Glomerular visceral epithelial cell (primary cell): ENCODE data around the gene FZR1.

ENCODE experiments used
- DNase-seq: peaks from one replicate; pipeline ENCODE4 v3.0.0-alpha.2; 2016; ENCODE audit errors: extremely low spot score

FZR1 gene

DNA sequence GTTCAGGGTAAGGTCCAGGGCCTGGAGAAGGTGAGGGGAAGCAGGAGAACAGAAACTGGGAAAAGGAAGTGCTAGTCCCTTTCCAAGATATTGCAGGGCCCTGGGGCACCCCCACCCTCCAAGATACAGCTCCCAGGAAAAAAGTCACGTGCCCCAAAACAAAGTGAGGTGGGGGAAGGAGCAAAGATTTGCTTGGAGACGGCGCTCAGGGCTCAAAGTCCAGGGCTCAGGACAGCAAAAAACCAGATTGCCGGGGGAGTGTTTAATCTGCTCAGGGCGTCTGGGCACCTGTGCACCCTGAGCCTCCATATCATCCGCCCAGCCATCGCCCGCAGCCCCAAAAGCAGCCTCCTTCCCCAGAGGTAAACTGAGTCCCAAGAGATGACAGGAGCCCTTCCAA, 32.1 kb upstream of the FZR1 start:
- no peak for DNase-seq

DNA sequence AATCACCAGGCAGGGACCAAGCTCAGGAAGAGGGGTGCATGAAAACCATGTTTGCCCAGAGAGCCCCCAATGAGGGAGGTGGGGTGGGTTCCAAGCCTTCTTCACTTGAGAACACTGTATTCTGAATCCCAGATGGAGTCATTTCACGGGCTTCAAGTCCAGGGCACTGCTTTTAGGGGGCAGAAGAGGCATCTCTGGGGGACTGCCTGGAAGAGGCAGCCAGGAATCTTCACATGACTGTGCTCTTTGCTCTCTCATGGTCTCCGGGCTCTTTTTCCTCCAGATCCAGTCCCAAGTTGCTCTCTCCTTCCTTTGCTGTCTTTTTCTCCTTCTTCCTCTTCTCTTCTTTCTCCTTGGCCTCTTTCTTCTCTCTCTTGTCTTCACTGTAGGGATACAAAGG, 31.5 kb upstream of the FZR1 start:
- DNase-seq, result no peak

DNA sequence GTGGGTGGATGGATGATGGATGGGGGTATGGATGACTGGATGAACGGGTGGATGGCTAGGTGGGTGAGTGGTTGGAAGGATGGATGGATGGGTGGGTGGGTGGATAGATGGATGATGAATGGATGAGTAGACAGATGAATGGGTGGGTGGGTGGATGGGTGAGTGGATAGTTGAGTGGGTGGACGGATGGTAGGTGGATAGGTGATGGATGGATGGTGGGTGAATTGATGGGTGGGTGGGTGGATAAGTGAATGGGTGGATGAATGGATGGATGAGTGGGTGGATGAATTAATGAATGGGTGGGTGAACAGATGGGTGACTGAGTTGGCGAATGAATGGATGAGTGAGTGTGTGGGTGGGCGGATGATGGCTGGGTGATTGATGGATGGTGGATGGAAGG, 30.7 kb upstream of the FZR1 start:
- DNase-seq, result no peak

DNA sequence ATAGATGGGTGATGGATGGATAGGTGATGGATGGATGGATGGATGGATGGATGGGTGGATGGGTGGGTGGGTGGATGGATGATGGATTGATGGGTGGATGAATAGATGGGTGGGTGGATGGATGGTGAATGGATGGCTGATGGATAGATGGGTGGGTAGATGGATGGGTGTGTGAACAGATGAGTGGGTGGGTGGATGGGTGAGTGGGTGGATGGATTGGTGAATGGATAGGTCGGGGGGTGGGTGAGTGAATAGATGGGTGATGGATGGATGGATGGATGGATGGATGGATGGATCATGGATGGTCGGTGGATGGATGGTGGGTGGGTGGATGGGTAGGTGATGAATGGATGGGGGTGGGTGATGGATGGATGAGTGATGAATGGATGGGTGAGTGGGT, 29.3 kb upstream of the FZR1 start:
- DNase-seq, result no peak

DNA sequence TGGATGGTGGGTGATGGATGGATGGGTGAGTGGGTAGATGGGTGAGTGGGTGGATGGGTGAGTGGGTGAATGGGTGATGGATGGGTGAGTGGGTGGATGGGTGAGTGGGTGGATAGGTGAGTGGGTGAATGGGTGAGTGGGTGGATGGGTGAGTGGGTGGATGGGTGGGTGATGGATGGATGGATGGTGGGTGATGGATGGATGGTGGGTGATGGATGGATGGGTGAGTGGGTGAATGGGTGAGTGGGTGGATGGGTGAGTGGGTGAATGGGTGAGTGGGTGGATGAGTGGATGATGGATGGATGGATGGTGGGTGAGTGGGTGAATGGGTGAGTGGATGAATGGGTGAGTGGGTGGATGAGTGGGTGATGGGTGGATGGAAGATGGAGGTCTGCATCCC, 28.6 kb upstream of the FZR1 start:
- no peak for DNase-seq

DNA sequence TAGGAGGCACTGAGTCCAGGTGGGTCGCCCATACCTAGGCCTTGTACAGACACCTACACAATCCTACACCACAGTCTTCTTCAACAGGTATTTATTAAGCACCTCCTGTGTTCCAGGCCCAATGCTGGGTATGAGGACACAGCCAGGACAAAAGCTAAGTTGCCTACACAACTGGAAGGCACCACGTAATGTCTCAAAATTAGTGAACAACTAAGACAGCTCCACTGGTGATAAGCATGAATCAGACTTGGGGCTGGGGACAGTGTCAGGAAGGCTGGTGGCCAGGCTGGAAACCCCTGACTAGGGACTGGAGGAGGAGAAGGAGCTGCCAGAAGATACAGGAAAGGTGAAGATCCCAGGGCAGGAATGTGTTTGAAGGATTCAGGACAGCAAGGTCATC, 28.2 kb upstream of the FZR1 start:
- DNase-seq, result no peak

DNA sequence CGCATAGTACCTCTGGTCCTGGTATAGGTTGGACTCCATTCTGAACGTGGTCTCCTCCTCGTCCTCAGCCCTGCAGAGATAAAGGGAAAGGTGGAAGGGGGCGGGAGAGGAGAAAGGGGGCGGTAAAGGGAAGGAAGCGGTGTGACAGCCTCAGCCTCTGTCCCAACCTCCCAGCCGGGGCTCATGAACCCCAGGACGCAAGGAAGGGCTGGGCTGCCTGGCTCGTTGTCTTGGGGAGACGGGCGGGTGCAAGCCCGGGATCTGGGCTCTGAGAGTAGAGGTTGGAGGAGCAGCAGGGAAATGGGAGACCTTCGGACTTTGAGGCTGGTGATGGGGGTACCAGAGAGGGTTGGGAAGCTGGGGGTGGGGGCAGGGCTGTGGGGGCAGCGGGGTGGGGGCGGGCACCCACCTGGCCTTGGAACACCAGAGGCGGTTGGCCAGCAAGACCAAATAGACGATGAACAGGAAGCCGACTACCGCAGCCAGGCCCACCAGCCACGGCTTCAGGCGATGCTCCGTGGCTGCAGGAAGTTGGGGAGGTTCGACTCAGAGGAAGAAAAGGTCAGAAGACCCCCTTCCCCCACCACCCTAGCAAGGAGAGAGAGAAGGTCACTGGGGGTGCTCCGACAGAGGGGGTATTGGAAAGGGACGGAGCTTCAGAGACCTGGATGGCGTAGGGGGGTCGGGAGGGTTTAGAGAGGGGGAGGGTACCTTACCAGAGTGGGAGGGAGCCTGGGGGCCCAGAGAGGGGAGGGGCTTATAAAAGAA, 27.5 kb upstream of the FZR1 start:
- DNase-seq, result no peak

DNA sequence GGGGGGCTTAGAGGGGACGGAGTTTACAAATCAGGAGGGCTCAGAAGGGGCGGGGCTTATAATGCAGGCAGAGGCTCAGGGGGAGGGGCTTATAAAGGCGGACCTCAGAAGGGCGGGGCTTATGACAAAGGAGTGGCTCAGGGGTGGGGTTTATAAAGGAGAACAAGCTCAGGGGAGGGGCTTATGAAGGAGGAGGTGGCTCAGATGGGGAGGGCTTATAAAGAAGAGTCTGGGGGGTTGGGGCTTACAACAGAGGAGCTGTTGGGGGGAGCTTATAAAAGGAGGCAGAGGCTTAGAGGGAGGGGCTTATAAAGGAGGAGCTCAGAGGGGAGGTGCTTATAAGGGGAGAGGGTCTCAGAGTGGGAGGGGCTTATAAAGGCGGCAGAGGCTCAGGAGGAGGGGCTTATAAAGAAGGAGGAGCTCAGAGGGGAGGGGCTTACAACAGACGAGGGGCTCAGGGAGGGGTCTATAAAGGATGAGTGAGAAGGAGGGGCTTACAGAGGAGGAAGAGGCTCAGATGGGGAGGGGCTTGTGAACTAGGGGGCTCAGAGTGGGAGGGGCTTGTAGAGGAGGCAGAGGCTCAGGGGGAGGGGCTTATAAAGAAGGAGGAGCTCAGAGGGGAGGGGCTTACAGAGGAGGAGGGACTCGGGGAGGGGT, 26.8 kb upstream of the FZR1 start:
- no peak for DNase-seq

DNA sequence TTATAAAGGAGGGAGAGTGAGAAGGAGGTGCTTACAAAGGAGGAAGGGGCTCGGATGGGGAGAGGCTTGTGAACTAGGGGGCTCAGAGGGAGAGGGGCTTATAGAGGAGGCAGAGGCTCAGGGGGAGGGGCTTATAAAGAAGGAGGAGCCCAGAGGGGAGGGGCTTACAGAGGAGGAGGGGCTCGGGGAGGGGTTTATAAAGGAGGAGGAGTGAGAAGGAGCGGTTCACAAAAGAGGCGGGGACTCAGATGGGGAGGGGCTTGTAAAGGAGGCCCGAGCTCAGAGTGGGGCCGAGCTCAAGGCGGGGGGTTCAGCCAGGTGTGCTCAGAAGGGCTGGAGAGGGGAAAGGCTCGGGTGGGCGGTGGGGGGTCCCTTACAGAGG, 26.3 kb upstream of the FZR1 start:
- peak; percentile 45 for DNase-seq

DNA sequence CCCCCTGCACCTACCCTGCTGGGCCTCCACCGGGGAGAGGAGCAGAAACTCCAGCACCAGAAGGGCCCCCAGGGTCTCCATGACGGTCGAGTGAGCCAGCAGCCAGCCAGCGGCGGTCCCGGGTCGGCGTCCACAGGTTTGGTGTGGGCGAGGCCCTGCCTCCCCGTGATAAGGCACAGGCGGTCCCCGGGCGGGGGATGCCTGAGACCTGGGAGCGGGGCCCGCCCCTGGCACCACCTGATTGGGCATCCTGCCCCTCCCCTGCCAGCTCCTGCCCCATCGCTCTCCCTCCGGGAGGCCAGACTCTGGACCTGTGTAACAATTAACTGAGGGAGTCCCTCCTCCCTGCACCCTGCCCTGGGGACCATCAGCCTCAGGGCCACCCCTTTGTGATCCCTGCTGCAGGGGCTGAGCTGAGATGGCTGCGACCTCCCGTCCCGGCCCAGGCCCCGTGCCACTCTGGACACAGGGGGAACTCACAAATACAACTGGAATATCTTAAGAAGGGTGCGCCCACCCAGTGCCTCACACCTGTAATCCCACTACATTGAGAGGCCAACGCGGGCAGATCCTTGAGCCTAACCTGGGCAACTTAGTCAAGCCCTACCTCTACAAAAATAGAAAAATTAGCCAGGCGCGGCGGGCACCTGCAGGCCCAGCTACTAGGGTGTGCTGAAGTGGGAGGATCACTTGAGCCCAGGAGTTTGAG, 25.6 kb upstream of the FZR1 start, which contains the start of gene SMIM24:
Gene SMIM24 (minus strand): TSS at position 143 of the 709 bp plus-strand sequence. CDS start 62 bp downstream, at position 81.
- no peak for DNase-seq

DNA sequence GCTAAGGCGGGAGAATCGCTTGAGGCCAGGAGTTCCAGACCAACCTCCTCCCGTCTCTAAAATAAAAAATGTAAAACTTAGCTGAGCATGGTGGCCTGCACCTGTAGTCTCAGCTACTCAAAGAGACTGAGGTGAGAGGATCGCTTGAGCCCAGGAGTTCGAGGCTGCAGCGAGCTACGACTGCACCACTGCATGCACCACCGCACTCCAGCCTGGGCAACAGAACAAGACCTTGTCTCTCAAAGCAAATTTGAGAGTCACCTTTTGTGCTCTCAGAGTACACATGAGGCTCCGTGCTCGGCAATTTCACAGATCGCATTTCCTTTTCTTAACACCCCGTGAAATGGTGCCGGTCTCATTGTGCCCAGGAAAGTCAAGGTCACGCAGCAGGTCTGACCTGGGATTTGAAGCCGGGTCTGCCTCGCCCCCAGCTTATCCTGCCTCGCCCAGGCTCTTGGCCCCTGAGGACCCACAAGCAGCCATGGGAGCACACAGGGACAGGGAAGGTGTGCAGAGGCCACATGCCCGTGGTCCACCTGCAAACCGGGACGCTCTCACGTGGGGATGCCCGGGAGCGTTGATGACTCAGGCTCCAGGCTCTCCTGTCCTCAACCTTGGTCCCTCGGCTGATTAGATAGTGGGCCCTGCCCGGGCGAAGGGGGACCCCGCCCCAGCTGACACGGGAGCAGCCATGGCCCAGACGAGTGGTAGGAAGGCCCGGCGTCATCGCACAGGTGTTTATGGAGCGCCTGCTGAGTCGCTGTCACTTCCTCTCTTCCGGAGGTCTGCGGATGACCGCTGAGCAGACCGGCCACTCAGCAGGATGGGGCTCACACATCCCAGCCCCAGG, 24.6 kb upstream of the FZR1 start:
- DNase-seq, result no peak

DNA sequence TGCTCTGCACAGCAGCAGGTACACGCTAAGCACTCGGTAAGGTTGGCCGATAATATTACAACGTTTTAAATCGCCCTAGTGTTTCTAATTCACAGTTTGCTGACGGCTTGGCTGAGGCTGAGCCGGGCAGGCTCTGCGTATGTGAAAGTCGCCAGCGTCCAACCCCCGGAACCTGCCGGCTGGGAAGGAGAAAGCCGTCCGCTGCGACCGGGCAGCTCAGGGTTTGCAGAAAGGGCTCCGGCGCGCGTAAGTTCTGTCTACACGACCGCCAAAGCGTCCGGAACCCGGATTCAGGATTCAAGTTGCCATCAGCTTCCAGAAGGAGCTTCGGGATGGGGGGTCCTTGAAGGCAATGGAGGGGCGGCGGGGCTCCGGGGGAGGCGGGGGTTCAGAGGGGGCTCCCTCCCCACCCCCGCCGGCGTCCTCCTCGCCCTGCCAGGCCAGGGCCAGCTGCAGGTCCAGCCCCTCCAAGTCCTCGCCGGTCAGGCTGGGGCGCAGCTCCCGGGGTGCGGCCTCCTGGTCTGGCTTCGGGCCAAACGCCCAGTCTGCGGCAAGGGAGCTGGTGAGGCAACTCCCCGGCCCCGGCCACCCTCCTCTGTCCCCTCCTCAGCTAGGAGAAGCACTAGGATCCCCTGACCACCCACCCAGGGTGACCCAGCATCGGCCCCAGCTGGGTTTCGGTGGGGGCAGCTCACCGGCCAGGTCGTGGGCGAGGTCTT, 23.4 kb upstream of the FZR1 start:
- DNase-seq, result no peak

DNA sequence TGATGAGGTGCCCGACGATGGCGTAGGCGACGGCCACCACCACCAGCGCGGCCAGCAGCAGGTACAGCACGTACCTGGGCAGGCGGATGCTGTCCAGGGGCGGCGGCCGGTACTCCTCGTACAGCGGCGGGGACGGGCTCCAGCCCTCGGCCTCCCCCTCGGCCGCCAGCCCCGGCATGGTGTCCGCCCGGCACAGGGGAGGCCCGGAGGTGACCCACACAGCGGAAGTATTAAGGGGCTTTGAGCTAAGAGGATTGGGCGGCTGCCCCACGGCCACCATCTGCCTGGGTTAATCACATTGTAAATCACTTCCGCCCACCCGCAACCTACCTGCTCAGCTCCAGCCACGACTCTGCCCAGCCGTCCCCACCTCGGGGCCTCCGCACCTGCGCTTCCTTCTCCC, 22.9 kb upstream of the FZR1 start, which contains the start of gene SMIM44:
Gene SMIM44 (minus strand): TSS at position 216 of the 403 bp plus-strand sequence. CDS start 38 bp downstream, at position 178.
- DNase-seq, result no peak

DNA sequence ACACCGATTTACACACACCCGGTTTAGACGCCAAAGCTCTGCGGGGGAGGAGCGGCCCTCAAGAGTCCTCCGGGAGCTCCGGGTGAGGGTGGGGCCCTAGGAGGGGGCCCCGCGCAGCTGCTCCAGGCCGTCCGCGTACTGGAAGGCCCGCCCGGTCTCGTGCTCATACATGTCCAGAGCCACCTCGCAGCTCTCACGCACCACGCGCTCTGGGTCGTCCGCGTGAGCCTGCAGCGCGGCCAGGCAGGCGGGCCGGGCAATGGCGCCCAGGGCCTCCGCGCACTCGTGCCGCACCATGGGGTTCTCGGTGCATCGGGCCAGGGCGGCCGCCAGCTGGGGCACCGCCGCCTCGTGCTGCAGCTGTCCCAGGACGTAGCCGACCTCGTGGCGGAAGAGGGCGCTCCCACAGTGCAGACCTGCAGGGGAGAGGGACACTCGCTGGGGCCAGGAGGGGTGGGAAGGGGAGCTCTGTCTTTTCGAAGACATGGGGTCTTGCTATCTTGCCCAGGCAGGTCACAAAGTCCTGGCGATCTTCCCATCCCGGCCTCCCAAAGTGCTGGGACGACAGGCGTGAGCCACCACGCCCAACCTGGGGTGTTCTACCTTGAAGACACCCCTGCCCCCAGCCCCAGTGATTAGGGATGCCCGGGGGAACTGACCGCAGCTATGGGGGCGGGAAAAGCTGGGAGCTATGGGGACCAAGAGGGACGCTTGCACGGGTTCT, 14.6 kb upstream of the FZR1 start:
- no peak for DNase-seq

DNA sequence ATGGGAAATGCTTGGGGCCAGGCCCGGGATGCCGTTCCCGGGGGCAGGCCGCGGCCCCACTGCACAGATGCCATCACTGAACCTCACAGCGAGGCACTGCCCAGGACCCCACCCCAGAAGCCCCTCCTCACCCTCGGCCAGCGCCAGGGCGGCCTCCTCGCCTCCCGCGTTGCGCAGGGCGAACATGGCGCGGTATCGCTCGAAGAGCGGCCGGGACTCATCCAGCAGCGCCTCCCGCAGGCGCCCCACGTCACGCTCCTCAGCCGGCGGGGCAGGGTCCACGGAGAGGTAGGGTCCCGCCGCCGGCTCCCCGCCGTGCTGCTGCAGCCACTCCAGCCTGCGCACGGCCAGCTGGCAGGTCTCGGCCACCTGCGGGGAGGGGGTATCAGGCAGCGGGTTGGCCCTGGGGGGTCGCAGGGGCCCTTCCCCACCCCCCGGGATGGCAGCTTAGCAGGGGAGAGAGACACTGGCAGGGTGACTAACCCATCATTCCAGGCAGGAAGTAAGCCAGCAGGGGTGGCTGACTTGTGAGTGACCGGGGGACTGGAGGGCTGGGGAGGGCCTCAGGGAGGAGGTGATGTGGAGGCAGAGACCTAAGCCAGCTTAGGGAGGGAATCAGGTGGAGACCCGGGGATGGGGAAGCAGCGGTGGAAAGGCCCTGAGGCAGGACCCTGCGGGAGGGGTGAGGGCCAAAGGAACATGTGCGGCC, 13.8 kb upstream of the FZR1 start:
- no peak for DNase-seq

DNA sequence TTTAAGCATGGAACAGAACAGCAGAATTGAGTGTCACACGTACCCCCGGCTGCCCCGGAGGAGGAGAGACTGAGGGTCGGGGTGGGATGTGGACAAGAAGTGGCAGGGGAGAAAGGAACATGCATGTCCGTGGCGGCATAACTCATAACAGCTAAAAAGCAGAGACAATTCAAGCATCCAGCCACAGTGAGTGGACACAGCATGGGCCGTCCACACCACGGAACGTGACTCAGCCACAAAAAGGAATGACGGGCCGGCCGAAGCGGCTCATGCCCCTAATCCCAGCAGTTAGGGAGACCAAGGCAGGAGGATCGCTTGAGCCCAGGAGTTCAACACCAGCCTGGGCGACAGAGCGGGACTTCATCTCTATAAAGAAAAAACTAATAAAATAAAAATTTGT, 13.2 kb upstream of the FZR1 start:
- no peak for DNase-seq

DNA sequence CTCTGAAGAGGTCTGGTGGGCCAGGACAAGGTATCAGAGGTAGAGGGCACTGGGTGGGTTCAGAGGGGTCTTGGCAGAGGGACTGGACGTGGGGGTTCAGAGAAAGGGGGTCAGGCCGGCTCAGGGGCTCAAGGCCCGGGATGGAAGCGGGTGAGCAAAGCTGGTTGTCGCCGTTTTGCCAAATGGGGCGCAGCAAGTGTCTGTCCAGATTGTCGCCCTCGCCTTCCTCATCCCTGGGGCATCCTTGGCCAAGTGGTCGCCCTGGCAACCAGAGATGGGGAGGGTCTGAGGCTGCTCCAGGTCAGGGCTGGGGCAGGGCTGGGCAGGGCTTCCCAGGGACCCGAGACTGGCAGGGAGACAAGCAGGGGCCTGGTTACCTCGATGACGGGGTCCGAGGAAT, 12.5 kb upstream of the FZR1 start:
- DNase-seq, result no peak

DNA sequence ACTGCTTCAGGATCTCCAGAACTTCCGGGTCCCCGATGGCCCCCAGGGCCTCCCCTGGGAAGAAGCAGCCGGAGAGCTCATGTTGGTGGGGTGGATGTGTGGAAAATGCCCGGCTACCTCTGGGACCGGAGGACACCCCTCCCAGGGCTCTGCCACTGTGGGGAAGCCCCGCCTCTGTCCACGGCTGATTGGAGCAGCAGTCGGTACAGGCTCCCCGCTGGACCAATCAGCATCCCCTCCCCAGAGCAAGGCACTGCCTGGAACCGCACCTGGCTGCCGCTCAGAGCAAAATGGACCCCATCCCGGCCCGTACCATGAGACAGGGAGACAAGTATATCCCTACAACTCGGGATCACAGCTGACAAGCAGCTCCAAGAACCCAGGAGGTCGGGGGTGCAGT, 12.1 kb upstream of the FZR1 start:
- no peak for DNase-seq

DNA sequence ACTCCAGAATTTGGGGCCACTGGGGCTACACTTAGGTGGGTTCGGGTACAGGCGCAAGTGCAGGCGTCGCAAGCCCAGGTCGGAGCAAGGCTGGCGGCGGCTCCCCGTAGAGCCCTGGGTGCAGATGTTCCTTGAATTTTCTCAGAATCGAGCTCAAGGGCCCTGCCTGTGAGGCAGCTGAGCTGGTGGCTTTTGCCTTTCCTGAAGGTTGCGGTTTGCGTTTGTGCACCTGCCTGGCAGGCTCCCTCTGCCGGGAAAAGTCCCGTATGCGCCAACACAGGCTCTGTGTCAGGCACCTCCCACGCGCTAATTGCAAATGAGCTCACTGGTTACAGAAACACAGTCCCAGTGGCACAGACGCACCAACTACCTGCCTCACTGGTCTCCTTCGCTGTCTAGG, 11.6 kb upstream of the FZR1 start:
- no peak for DNase-seq
